HG03460 (cell line): ENCODE measurements around the gene USE1.
A peak's percentile ranks its signal among the peaks of the same experiment; 100 is the strongest.
"Not testable (repeated sequence)": the region's sequence is repeated elsewhere in the genome, so short reads cannot be mapped to it uniquely, and the experiment has no call there.

Experiments
- ATAC-seq: cut with Tn5 transposase; IDR thresholded peaks from one replicate; pipeline ENCODE4 v1.9.1; 2021; ENCODE audit not compliant: unreplicated experiment

USE1 gene

GRCh38 chr19:17215127-17215971 lies at the start of gene USE1:
TSS of gene USE1 (plus strand) at chr19:17215357. CDS start at chr19:17215406, 49 bp downstream.
- peak; percentile 80 for ATAC-seq

- no peak for ATAC-seq
These were observed 49.4 kb upstream of the USE1 start for GRCh38 chr19:17165715-17166114.

GRCh38 chr19:17170538-17171297 lies 44.4 kb upstream of the USE1 start:
- ATAC-seq: no peak

- no peak for ATAC-seq
These were observed 43.3 kb upstream of the USE1 start for GRCh38 chr19:17171874-17172273.

GRCh38 chr19:17172624-17173345 lies 42.4 kb upstream of the USE1 start:
- no peak for ATAC-seq

- ATAC-seq: no peak
These were observed 36.9 kb upstream of the USE1 start for GRCh38 chr19:17178291-17178690.

- no peak for ATAC-seq
These were observed 34.0 kb upstream of the USE1 start for GRCh38 chr19:17180997-17181702.

- ATAC-seq: no peak
These were observed 31.8 kb upstream of the USE1 start for GRCh38 chr19:17183271-17183761.

GRCh38 chr19:17183858-17184321 lies 31.3 kb upstream of the USE1 start:
- ATAC-seq: peak; percentile 57

GRCh38 chr19:17184371-17184841 lies 30.8 kb upstream of the USE1 start:
- peak; percentile 37 for ATAC-seq

GRCh38 chr19:17185590-17185989 lies 29.6 kb upstream of the USE1 start:
- ATAC-seq: no peak

- not testable (repeated sequence) for ATAC-seq
These were observed 23.4 kb upstream of the USE1 start for GRCh38 chr19:17191736-17192135.

GRCh38 chr19:17192751-17193150 lies 22.4 kb upstream of the USE1 start:
- no peak for ATAC-seq

GRCh38 chr19:17194608-17195007 lies 20.5 kb upstream of the USE1 start:
- no peak for ATAC-seq

- no peak for ATAC-seq
These were observed 20.1 kb upstream of the USE1 start for GRCh38 chr19:17195106-17195505.

- no peak for ATAC-seq
These were observed 18.5 kb upstream of the USE1 start for GRCh38 chr19:17196610-17197009.

- ATAC-seq: no peak
These were observed 17.5 kb upstream of the USE1 start for GRCh38 chr19:17197666-17198065.

- no peak for ATAC-seq
These were observed 14.6 kb upstream of the USE1 start for GRCh38 chr19:17200408-17201079.

GRCh38 chr19:17202249-17202648 lies 12.9 kb upstream of the USE1 start:
- ATAC-seq: no peak

- no peak for ATAC-seq
These were observed 12.4 kb upstream of the USE1 start for GRCh38 chr19:17202713-17203112.
